GM13977 (cell line): ENCODE measurements around the gene MRPL52.
"Not testable (repeated sequence)": the region's sequence is repeated elsewhere in the genome, so short reads cannot be mapped to it uniquely, and the experiment has no call there.

Source experiments
- DNase-seq: peaks from one replicate; pipeline ENCODE4 v3.0.0; 2012; ENCODE audit warnings: low spot score
- in situ Hi-C: fragments of 300-500 bp; cut with MboI; formaldehyde crosslinking; loops from one replicate; pipeline ENCODE4 v1.12.0; 2022; ENCODE audit warnings: low sequenced_read_pairs, low pct_unique_long_range_greater_than_20kb, mixed read lengths, inconsistent platforms; ENCODE audit not compliant: unreplicated experiment
- TF ChIP-seq, protein P1 (sequence below): IDR thresholded peaks from 2 replicates; pipeline ENCODE4 v1.5.1; 2012; ENCODE audit warnings: mild to moderate bottlenecking, control low read depth; ENCODE audit not compliant: insufficient read depth; ENCODE audit errors: extremely low read depth, missing control alignments

MRPL52 gene

DNA sequence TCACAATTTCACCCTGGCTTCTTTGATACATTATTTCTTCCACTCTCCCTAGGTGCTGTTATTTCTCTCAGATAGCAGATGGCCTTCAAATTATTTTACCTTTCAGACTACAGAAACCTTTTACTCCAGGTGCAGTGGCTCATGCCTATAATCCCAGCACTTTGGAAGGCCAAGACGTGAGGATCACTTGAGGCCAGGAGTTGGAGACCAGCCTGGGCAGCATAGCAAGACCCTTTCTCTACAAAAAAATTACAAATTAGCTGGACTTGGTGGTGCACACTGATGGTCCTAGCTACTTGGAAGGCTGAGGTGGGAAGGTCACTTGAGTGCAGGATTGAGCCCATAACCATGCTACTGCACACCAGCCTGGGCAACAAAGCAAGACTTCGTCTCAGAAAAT lies 37.5 kb upstream of the MRPL52 start:
- DNase-seq = no peak
- in situ Hi-C loops = no loop called here
- TF ChIP-seq, protein P1, sequence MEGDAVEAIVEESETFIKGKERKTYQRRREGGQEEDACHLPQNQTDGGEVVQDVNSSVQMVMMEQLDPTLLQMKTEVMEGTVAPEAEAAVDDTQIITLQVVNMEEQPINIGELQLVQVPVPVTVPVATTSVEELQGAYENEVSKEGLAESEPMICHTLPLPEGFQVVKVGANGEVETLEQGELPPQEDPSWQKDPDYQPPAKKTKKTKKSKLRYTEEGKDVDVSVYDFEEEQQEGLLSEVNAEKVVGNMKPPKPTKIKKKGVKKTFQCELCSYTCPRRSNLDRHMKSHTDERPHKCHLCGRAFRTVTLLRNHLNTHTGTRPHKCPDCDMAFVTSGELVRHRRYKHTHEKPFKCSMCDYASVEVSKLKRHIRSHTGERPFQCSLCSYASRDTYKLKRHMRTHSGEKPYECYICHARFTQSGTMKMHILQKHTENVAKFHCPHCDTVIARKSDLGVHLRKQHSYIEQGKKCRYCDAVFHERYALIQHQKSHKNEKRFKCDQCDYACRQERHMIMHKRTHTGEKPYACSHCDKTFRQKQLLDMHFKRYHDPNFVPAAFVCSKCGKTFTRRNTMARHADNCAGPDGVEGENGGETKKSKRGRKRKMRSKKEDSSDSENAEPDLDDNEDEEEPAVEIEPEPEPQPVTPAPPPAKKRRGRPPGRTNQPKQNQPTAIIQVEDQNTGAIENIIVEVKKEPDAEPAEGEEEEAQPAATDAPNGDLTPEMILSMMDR = no peak

DNA sequence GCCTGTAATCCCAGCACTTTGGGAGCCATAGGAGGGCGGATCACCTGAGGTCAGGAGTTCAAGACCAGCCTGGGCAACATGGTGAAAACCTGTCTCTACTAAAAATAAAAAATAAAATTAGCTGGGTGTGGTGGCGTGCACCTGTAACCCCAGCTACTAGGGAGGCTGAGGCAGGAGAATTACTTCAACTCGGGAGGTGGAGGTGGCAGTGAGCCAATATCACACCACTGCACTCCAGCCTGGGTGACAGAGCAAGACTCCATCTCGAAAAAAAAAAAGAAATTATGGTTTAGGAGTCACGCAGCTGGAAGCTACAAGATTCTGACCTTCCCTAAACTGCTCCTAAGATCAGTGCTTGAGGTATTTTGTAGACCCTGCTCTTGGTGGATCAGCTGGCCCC lies 36.1 kb upstream of the MRPL52 start:
- DNase-seq, in situ Hi-C loops: not testable (repeated sequence)

DNA sequence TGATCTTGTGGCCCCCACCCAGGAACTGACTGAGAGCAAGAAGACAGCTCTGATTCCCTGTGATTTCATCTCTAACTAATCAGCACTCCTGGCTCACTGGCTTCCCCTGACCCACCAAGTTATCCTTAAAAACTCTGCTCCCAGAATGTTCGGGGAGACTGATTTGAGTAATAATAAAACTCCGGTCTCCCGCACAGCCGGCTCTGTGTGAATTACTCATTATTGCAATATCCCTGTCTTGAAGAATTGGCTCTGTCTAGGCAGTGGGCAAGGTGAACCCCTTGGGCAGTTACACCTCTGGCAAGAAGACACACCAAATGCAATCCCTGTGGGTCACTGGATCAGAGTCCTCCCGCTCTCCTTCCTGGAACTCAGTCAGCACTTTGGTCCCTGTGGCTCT lies 35.7 kb upstream of the MRPL52 start:
- TF ChIP-seq, protein P1 = no peak
- no peak for DNase-seq
- in situ Hi-C loops = no loop called here

DNA sequence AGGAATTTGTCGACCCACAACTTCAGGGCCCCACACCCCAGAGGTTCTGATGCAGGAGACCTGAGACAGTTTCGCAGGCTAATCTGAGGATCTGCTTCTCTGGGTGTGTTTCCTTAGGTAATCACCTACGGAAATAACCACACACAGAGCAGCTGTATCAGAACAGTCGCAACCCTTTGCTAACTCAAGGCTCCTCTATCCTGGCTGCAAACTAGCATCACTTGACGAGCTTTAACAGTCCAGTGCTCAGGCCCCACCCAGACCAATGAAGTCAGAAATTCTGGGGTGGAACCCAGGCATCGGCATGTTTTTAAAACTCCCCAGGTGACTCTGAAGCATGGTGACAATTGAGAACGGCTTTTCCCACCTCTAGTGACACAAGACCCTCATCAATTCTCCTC lies 35.1 kb upstream of the MRPL52 start:
- TF ChIP-seq, protein P1 = no peak
- peak; percentile 65 for DNase-seq
- in situ Hi-C loops = no loop called here

DNA sequence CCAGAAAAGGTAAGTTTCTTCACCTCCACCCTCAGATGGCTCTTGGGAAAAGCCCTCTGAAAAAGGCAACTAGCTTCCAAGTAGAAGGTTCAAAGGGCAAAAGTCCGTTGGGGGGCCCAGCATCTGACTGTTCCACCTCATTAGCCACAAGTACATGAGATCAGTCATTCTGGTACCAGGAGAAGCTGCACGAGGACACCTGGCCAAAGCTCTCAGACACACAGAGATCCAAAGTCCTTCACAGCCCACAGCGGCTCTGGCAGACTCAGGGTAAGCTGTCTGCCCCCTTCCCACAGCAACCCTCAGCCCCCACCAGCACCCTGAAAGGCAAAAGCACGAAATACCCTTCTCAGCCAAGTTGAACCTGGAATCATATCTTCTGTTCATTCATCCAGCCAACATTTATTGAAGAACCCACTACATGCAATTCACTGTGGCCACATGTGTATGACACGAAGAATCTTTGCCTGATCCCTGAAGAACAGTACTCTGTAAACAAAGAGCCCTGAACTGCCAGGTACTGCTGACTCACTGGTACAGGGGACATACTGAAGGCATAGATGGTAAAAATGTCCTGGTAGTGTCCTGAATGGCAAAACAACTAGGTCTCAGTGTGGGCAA lies 33.5 kb upstream of the MRPL52 start:
- no peak for DNase-seq
- in situ Hi-C loops = no loop called here
- TF ChIP-seq, protein P1 = no peak

DNA sequence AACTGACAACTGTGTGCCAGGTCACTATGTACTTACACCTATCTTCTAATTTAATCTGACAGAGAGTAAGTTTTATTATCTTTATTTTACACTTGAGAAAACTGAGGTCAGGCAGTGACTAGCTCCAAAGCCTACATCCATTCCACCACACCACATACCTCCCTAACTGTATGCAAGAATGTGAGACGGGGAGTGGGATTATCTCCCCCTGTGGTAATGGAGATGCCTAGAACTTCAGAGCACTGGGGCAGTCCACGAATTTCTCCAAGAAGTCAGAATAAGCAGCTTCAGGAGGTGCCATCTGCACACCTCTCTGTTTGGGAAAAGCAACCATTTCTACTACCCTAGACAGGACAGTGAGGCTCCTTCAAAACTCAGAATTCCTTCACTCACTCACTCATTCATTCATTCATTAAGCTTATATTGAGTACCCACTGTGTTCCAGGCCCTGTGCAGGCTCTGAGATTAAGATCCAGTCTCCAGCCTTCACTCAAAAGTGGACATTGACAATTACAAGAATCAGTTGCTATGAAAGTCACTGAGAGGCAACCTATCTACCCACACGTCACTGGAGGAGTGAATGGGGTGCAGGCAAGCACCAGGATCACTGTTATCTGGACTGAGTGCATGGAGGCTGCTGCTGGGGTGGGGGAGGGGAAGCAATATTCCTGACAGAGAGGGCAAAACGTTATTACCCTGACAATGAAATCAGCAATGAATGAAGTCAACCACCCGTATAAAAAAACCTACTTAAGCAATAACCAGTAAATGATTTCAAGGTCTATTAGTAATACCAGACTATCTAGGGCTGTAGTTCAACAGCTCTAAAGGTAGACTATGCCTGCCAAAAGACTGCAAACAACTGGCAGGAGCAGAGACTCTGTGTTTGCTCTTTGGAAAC lies 32.4 kb upstream of the MRPL52 start:
- in situ Hi-C loops = no loop called here
- DNase-seq = no peak
- TF ChIP-seq, protein P1 = no peak

DNA sequence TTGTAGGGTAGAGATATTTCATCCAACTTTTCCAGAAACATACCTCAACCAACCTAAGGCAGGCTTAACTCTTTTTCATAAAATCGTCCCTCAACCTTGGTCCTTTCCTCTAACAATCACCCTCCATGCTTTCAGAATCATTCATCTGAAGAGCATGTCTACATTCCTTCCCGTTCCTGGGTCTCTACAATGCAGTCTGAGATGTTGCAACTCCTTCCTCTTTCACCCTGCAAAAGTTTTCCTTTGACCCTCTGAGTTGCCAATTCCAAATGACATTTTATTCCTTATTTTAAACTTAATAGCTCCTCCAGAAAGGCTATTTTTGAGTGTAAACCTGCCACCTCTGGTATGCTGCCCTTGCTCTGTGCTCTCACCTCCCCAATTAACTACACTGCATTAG lies 31.2 kb upstream of the MRPL52 start:
- TF ChIP-seq, protein P1 = no peak
- DNase-seq = no peak
- in situ Hi-C loops = no loop called here
